ENCODE results near the gene TBC1D22A.

Gene TBC1D22A

DNA sequence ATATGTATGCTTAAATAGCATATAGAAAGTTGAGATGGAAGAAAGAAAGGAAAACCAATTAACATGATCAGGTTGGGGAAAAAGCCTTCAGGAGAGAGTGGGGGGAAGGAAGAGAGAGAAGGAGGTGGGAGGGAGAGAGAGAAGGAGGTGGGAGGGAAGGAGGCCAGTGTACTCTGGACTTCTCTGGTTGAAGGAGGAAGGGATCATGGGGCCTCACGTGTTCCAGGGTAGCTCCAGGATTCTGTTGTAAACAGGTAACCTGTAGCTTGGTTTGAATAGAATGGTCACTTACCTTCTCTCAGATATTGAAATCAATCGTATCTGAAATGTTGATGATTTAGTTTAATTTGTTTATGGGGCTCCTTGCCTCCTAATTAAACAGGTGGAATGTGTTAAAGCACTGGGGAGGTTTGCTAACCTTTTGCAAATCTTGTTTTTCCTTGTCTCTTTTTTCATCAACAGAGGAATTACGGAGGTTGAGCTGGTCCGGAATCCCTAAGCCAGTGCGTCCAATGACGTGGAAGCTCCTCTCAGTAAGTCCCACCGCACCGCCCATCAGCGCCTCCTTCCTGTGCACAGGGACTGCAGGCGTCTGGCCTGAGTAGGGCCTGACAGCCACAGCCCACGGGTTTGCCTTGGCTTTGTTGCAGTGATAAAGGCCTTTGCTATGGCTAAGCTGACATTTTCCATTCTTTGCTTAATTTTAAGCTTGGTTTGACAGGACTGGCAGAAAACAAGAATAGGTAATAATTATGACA is 115.9 kb downstream of the TBC1D22A start:
- TF ChIP-seq, protein P1, sequence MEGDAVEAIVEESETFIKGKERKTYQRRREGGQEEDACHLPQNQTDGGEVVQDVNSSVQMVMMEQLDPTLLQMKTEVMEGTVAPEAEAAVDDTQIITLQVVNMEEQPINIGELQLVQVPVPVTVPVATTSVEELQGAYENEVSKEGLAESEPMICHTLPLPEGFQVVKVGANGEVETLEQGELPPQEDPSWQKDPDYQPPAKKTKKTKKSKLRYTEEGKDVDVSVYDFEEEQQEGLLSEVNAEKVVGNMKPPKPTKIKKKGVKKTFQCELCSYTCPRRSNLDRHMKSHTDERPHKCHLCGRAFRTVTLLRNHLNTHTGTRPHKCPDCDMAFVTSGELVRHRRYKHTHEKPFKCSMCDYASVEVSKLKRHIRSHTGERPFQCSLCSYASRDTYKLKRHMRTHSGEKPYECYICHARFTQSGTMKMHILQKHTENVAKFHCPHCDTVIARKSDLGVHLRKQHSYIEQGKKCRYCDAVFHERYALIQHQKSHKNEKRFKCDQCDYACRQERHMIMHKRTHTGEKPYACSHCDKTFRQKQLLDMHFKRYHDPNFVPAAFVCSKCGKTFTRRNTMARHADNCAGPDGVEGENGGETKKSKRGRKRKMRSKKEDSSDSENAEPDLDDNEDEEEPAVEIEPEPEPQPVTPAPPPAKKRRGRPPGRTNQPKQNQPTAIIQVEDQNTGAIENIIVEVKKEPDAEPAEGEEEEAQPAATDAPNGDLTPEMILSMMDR (IDR thresholded peaks at IDR 0.05; ENCODE audit: control insufficient read depth, extremely low read depth, insufficient read depth), result no peak
- no peak for DNase-seq (ENCODE audit: low read depth)
- H3K4me3 ChIP-seq (ENCODE audit: low read depth, low read length), result no peak overlapping the region

DNA sequence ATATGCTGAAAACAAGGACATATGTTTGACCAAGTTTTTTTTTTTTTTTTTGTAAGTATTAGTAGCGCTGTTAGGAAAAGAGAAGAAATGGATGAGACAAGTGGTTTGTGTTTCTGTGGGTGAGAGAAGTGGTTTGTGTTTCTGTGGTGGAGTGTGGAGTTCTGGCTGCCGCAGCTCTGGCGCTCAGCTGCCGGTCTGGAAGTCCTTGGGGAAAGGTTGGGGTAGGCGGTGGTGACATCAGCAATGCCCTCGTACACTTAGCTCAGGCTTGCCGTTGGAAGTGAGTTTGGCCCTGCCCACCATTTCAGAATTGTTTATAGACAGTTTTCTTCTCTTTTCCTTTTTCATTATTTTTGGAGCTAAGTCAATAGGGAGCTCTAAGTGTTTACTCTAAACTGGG is 116.6 kb downstream of the TBC1D22A start:
- no peak overlapping the region for H3K4me3 ChIP-seq (ENCODE audit: low read depth, low read length)
- TF ChIP-seq, protein P1 (IDR thresholded peaks at IDR 0.05; ENCODE audit: control insufficient read depth, extremely low read depth, insufficient read depth), result no peak
- no peak for DNase-seq (ENCODE audit: low read depth)

DNA sequence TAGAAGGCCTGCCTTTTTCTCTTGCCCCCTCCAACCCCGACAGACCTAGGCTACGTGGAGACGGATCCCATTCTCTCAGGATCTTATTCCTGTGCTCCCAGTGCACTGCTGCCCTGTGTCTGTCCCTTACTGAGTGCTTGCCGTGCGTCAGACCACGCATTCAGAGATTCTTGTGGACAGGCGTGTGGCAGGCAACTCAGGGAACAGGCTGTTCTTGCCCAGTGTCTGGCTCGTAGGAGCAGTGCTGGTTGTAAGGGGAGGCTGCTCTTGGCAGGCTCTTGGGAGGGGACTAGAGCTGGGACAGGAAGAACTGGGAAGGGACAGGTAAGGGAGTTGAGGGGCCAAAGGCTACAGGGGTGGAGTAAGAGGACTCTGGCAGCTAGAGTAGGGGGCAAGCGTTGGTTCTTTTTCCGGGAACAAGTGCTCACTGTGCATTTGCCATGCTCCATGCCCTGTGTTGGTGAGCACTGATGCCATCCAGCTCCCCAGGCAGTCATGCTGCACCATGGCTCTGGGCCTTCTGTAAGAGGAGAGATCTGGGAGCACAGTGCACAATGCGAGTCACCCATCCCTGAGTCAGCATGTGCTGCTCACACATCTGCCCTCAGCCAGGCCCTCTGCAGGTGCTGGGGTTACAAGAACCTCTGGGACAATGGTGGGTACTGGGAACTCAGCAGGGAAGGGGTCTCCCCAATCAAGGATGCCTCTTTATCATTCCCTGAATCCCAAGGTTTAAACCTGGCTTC is 119.1 kb downstream of the TBC1D22A start:
- H3K4me3 ChIP-seq (ENCODE audit: low read depth, low read length), result no peak overlapping the region
- no peak for DNase-seq (ENCODE audit: low read depth)
- TF ChIP-seq, protein P1 (IDR thresholded peaks at IDR 0.05; ENCODE audit: control insufficient read depth, extremely low read depth, insufficient read depth), result no peak

DNA sequence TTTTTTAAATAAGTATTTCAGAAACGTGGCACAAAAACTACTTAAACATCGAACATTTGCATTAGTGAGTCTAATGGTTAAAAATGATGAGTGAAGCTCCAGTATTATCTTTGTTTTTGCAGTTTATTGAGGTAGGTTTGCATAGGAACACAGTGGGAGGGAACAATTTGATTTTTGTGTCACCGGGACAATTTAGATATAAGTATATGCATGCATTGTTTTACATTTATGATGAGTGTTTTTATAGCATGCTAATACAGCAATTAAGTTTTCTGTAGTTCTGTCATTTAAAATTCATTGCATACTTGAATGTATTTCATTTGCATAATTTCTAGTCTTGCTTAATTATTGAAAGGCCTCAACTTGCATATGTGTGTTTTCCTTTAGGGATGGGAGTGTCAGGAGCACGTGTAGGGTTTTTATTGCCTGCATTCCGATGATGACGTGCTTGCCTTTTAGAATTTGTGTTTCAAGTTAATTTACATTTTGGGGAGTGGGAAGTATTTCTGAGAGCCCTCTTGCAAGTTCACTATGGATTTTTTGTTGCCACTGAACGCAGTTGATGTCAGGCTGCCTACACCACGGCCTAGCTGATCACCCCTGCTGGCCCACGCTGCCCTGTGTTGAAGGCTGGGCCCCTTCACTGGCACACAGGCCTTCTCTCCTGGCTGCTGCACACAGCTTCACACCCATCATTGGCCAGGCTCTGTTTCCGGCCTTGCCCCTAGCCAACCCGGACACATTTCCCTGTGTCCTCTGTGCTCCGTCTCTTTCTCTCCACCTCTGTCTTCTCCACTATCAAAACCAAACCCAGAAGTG is 120.9 kb downstream of the TBC1D22A start:
- no peak for DNase-seq (ENCODE audit: low read depth)
- H3K4me3 ChIP-seq (ENCODE audit: low read depth, low read length), result no peak overlapping the region
- TF ChIP-seq, protein P1 (IDR thresholded peaks at IDR 0.05; ENCODE audit: control insufficient read depth, extremely low read depth, insufficient read depth), result no peak

DNA sequence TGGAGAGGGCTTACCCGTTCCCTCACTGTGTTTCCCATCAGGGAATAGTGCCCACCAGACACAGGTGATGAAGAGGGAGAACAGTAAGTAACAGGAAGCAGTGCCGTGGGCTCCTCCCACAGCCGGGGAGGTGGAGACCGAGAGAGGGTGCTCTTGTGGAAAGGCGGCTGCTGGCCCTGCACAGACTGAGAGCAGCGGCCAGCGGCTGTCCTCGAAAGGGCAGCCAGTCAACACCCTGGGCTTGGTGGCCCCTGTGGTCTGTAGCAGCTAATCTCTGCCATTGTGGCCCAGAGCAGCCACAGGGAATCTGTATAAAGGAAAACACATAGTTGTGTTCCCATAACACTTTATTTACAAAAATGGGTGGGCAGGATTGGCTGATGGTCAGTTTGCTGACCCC is 121.9 kb downstream of the TBC1D22A start:
- DNase-seq (ENCODE audit: low read depth), result no peak
- no peak overlapping the region for H3K4me3 ChIP-seq (ENCODE audit: low read depth, low read length)
- TF ChIP-seq, protein P1 (IDR thresholded peaks at IDR 0.05; ENCODE audit: control insufficient read depth, extremely low read depth, insufficient read depth), result no peak

DNA sequence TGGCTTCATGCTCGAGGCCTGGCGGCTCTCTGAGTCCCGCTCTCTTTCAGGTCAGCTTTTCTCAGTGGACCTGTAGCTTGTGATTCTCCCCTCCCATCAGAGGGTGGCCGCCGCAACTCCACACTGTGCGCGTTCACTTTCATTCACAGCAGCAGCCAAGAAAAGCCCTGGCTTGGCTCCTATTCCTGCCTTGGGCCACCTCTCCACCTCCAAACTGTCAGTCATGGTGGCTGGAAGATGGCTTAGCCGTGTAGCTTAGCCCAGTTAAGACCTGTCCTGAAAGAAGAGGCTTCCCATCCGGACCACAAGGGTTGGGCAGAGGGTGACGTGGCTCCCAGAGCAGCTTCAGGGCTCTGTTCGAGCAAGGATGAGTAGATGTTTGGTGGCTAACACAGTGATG is 125.5 kb downstream of the TBC1D22A start:
- no peak overlapping the region for H3K4me3 ChIP-seq (ENCODE audit: low read depth, low read length)
- DNase-seq (ENCODE audit: low read depth), result no peak
- TF ChIP-seq, protein P1 (IDR thresholded peaks at IDR 0.05; ENCODE audit: control insufficient read depth, extremely low read depth, insufficient read depth), result no peak
